Right lobe of liver (tissue), 4 donors: Measurements from ENCODE around the gene GRK7.

ENCODE experiments used
- POLR2A ChIP-seq: fragments of 450-650 bp; IDR thresholded peaks from one replicate; pipeline ENCODE4 v1.6.1; 2017; ENCODE audit warnings: antibody characterized with exemption, mild to moderate bottlenecking
- TF ChIP-seq, protein P1 (sequence below), 4 donors: fragments of 200-600 bp in 3 of 4; fragments of 450-650 bp in 1 of 4; IDR thresholded peaks; one replicate each; pipeline versions ENCODE4 v1.5.1 to v1.8.0; 2016 to 2022; ENCODE audit warnings: antibody characterized with exemption in 4 of 4, mild to moderate bottlenecking in 2 of 4
- donor health status: DM: no; HTN: no; CAD: no.
- donor health status: DM: no; HTN: no; CAD: no.
- donor health status: DM: no; HTN: yes; CAD: no.

DNA sequence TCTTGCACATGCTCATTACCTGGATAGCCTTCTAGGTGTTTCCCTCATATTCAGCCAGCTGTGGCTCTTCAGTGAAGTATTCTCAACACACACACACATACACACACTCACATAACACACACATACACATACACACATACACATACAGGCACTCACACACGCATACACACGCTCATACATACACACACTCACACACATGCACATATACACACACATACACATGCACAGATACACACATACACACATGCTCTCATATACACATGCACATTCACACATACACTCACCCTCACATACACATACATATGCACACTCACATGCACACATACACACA is 41.2 kb downstream of the GRK7 start:
- TF ChIP-seq, protein P1, sequence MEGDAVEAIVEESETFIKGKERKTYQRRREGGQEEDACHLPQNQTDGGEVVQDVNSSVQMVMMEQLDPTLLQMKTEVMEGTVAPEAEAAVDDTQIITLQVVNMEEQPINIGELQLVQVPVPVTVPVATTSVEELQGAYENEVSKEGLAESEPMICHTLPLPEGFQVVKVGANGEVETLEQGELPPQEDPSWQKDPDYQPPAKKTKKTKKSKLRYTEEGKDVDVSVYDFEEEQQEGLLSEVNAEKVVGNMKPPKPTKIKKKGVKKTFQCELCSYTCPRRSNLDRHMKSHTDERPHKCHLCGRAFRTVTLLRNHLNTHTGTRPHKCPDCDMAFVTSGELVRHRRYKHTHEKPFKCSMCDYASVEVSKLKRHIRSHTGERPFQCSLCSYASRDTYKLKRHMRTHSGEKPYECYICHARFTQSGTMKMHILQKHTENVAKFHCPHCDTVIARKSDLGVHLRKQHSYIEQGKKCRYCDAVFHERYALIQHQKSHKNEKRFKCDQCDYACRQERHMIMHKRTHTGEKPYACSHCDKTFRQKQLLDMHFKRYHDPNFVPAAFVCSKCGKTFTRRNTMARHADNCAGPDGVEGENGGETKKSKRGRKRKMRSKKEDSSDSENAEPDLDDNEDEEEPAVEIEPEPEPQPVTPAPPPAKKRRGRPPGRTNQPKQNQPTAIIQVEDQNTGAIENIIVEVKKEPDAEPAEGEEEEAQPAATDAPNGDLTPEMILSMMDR (IDR thresholded peaks at IDR 0.05), result no peak
- TF ChIP-seq POLR2A, result no peak
